ENCODE measurements around the gene SERPINB5.

Gene SERPINB5

GRCh38 chr18:63470751-63471150 lies 6.0 kb upstream of the SERPINB5 start:
- DNase-seq = no peak

- DNase-seq = no peak
Measured at GRCh38 chr18:63472380-63472779, 4.4 kb upstream of the SERPINB5 start.

- DNase-seq = peak; percentile 78
Measured at GRCh38 chr18:63477200-63477599, 442 bp downstream of the SERPINB5 start.

GRCh38 chr18:63477968-63478367 lies 1.2 kb downstream of the SERPINB5 start:
- no peak for DNase-seq

GRCh38 chr18:63479826-63480225 lies 3.1 kb downstream of the SERPINB5 start:
- DNase-seq = no peak

- no peak for DNase-seq
Measured at GRCh38 chr18:63480476-63480875, 3.7 kb downstream of the SERPINB5 start.

- DNase-seq = no peak
Measured at GRCh38 chr18:63480915-63481314, 4.2 kb downstream of the SERPINB5 start.

GRCh38 chr18:63487676-63488075 lies 10.9 kb downstream of the SERPINB5 start:
- no peak for DNase-seq

GRCh38 chr18:63488160-63488559 lies 11.4 kb downstream of the SERPINB5 start:
- no peak for DNase-seq

GRCh38 chr18:63492851-63493250 lies 16.1 kb downstream of the SERPINB5 start:
- DNase-seq = no peak

GRCh38 chr18:63495675-63496074 lies 18.9 kb downstream of the SERPINB5 start:
- DNase-seq = no peak

- DNase-seq = no peak
Measured at GRCh38 chr18:63505566-63506335, 29.0 kb downstream of the SERPINB5 start.

GRCh38 chr18:63506336-63506646 lies 29.5 kb downstream of the SERPINB5 start:
- DNase-seq = no peak

- no peak for DNase-seq
Measured at GRCh38 chr18:63508596-63508995, 31.8 kb downstream of the SERPINB5 start.

- DNase-seq = no peak
Measured at GRCh38 chr18:63511285-63511684, 34.5 kb downstream of the SERPINB5 start.

GRCh38 chr18:63514326-63514725 lies 37.6 kb downstream of the SERPINB5 start:
- no peak for DNase-seq

- no peak for DNase-seq
Measured at GRCh38 chr18:63514888-63515678, 38.3 kb downstream of the SERPINB5 start.

GRCh38 chr18:63515801-63516200 lies 39.0 kb downstream of the SERPINB5 start:
- DNase-seq = no peak

GRCh38 chr18:63518178-63519012 lies 41.6 kb downstream of the SERPINB5 start:
- peak; percentile 79 for DNase-seq

- no peak for DNase-seq
Measured at GRCh38 chr18:63520053-63520685, 43.4 kb downstream of the SERPINB5 start.

- peak; percentile 19 for DNase-seq
Measured at GRCh38 chr18:63523660-63524059, 46.9 kb downstream of the SERPINB5 start.

GRCh38 chr18:63527251-63527650 lies 50.5 kb downstream of the SERPINB5 start:
- DNase-seq = no peak
